ENCODE measurements around the gene LRRC32. TPM values are rescaled to one million over a fixed set of nuclear protein-coding genes. Genes with fewer than 3 reads are reported as not detected.

Gene LRRC32
- total RNA-seq, 1 donor from 2014 or later: 66.3 TPM

GRCh38 chr11:76663486-76663810, 7.1 kb downstream of the LRRC32 start:
- TF ChIP-seq POLR2AphosphoS5 (IDR thresholded peaks at IDR 0.05; ENCODE audit: insufficient read depth in 1 of 2, low read depth in 1 of 2) (no peak), POLR2A (IDR thresholded peaks at IDR 0.05) (no peak), CTCF (IDR thresholded peaks at IDR 0.05) (no peak)
- H3K36me3 ChIP-seq: peaks cover 0 to 26% of the 10 kb centered on the region in 2 donors
- no peak overlapping the region for H3K4me3 ChIP-seq
- no peaks in the 10 kb centered on the region for H3K27me3 ChIP-seq
- peaks cover 31% of the 10 kb centered on the region for H3K4me1 ChIP-seq
- H3K27ac ChIP-seq: no peak overlapping the region
- intact Hi-C loops (cut with DNase I): no loop called here
- H3K9me3 ChIP-seq: no peaks in the 10 kb centered on the region
- no peak for DNase-seq (ENCODE audit: extremely low spot score in 2 of 2)

GRCh38 chr11:76662656-76663485, 7.7 kb downstream of the LRRC32 start:
- DNase-seq (ENCODE audit: extremely low spot score in 2 of 2): no peak
- peaks cover 0 to 26% of the 10 kb centered on the region in 2 donors for H3K36me3 ChIP-seq
- no peak overlapping the region for H3K4me3 ChIP-seq
- no peak overlapping the region for H3K27ac ChIP-seq
- H3K9me3 ChIP-seq: no peaks in the 10 kb centered on the region
- no peak for TF ChIP-seq CTCF (IDR thresholded peaks at IDR 0.05)
- no peak for TF ChIP-seq POLR2A (IDR thresholded peaks at IDR 0.05)
- TF ChIP-seq POLR2AphosphoS5 (IDR thresholded peaks at IDR 0.05; ENCODE audit: insufficient read depth in 1 of 2, low read depth in 1 of 2): no peak
- intact Hi-C loops (cut with DNase I): no loop called here
- H3K27me3 ChIP-seq: no peaks in the 10 kb centered on the region
- peaks cover 25% of the 10 kb centered on the region for H3K4me1 ChIP-seq

- intact Hi-C loops (cut with DNase I): no loop called here
- H3K36me3 ChIP-seq: peaks cover 0 to 26% of the 10 kb centered on the region in 2 donors
- peaks cover 23% of the 10 kb centered on the region for H3K4me1 ChIP-seq
- no peaks in the 10 kb centered on the region for H3K27me3 ChIP-seq
- H3K4me3 ChIP-seq: no peak overlapping the region
- no peak for DNase-seq (ENCODE audit: extremely low spot score in 2 of 2)
- H3K27ac ChIP-seq: no peak overlapping the region
- H3K9me3 ChIP-seq: no peaks in the 10 kb centered on the region
- TF ChIP-seq CTCF (IDR thresholded peaks at IDR 0.05) (no peak), POLR2A (IDR thresholded peaks at IDR 0.05) (no peak), POLR2AphosphoS5 (IDR thresholded peaks at IDR 0.05; ENCODE audit: insufficient read depth in 1 of 2, low read depth in 1 of 2) (no peak)
These were observed 8.6 kb downstream of the LRRC32 start for GRCh38 chr11:76661834-76662434.

GRCh38 chr11:76661306-76661751, 9.2 kb downstream of the LRRC32 start:
- Histone ChIP-seq H3K4me3 (no peak overlapping the region), H3K36me3 (peaks cover 0 to 26% of the 10 kb centered on the region in 2 donors), H3K9me3 (no peaks in the 10 kb centered on the region), H3K27me3 (no peaks in the 10 kb centered on the region), H3K4me1 (peaks cover 23% of the 10 kb centered on the region), H3K27ac (no peak overlapping the region)
- no peak for DNase-seq (ENCODE audit: extremely low spot score in 2 of 2)
- intact Hi-C loops (cut with DNase I): no loop called here
- TF ChIP-seq CTCF (IDR thresholded peaks at IDR 0.05) (no peak), POLR2A (IDR thresholded peaks at IDR 0.05) (no peak), POLR2AphosphoS5 (IDR thresholded peaks at IDR 0.05; ENCODE audit: insufficient read depth in 1 of 2, low read depth in 1 of 2) (no peak)

All from vagina (tissue), 2 donors.